HG03442 (cell line): ENCODE measurements around the gene PRLH.
A peak's percentile ranks its signal among the peaks of the same experiment; 100 is the strongest.

Source experiments
- ATAC-seq: cut with Tn5 transposase; IDR thresholded peaks from one replicate; pipeline ENCODE4 v1.9.1; 2021; ENCODE audit warnings: mild to moderate bottlenecking, moderate library complexity; ENCODE audit not compliant: unreplicated experiment

Gene PRLH

GRCh38 chr2:237566401-237567235 is at the start of gene PRLH:
Gene PRLH, plus strand, starts transcription at chr2:237566574. Its CDS starts 0 bp downstream, at chr2:237566574.
- no peak for ATAC-seq

- ATAC-seq = no peak
Measured at GRCh38 chr2:237517163-237517562, 49.2 kb upstream of the PRLH start.

GRCh38 chr2:237517990-237518389 is 48.4 kb upstream of the PRLH start:
- ATAC-seq = no peak

GRCh38 chr2:237519506-237520245 is 46.7 kb upstream of the PRLH start:
- ATAC-seq = no peak

- ATAC-seq = no peak
Measured at GRCh38 chr2:237520290-237520689, 46.1 kb upstream of the PRLH start.

- ATAC-seq = no peak
Measured at GRCh38 chr2:237524631-237525030, 41.7 kb upstream of the PRLH start.

GRCh38 chr2:237525559-237526157 is 40.7 kb upstream of the PRLH start:
- no peak for ATAC-seq

GRCh38 chr2:237527233-237527632 is 39.1 kb upstream of the PRLH start:
- ATAC-seq = no peak

GRCh38 chr2:237527766-237528165 is 38.6 kb upstream of the PRLH start:
- ATAC-seq = no peak

GRCh38 chr2:237529452-237530402 is 36.6 kb upstream of the PRLH start:
- ATAC-seq = peak; percentile 73

GRCh38 chr2:237530472-237531433 is 35.6 kb upstream of the PRLH start:
- ATAC-seq = peak; percentile 37

GRCh38 chr2:237532160-237532559 is 34.2 kb upstream of the PRLH start:
- ATAC-seq = no peak

- ATAC-seq = no peak
Measured at GRCh38 chr2:237533668-237534161, 32.7 kb upstream of the PRLH start.

- ATAC-seq = no peak
Measured at GRCh38 chr2:237534380-237534779, 32.0 kb upstream of the PRLH start.

- no peak for ATAC-seq
Measured at GRCh38 chr2:237535385-237536082, 30.8 kb upstream of the PRLH start.

GRCh38 chr2:237536083-237536415 is 30.3 kb upstream of the PRLH start:
- ATAC-seq = no peak

GRCh38 chr2:237536617-237537016 is 29.8 kb upstream of the PRLH start:
- ATAC-seq = no peak

GRCh38 chr2:237538001-237538720 is 28.2 kb upstream of the PRLH start:
- no peak for ATAC-seq
